Epithelial cell of umbilical artery (primary cell): ENCODE measurements around the gene PRPF38A. TPM values are rescaled to one million over a fixed set of nuclear protein-coding genes. Genes with fewer than 3 reads are reported as not detected.

Experiments used
- total RNA-seq: library from RNA; depleted of rRNA; stranded (reverse); fragments of >200 nt; gene quantifications from 2 replicates; pipeline ENCODE4 v1.2.3, GENCODE V29; 2014

PRPF38A gene
- total RNA-seq: 10.7 and 13.7 TPM in 2 replicates

GRCh38 chr1:52404116-52404974 lies at the start of gene PRPF38A, which contains the start of gene ORC1:
PRPF38A (plus strand) TSS chr1:52404602; CDS start chr1:52404750, 148 bp downstream.
ORC1 (minus strand) TSS chr1:52404423; CDS start chr1:52402223, 2,200 bp downstream.

GRCh38 chr1:52365746-52366516 lies 38.5 kb upstream of the PRPF38A start, which contains the start of gene CC2D1B:
CC2D1B (minus strand) TSS chr1:52366205; CDS start chr1:52364620, 1,585 bp downstream.

Other genes starting within 250 kb of the PRPF38A start
- gene CC2D1B, start 38.4 kb upstream of the PRPF38A start, total RNA-seq: 16.3 and 17.2 TPM in 2 replicates
- 4.9 and 8.5 TPM in 2 replicates for gene ORC1, start 179 bp upstream of the PRPF38A start, total RNA-seq
- gene TUT4, start 148.5 kb downstream of the PRPF38A start, total RNA-seq: 16.6 and 21.3 TPM in 2 replicates
- 25.4 and 37.0 TPM in 2 replicates for gene GPX7, start 197.8 kb downstream of the PRPF38A start, total RNA-seq
- not detected in 2 replicates for gene SHISAL2A, start 228.6 kb downstream of the PRPF38A start, total RNA-seq